Glutamatergic neuron (in vitro differentiated cells): ENCODE measurements around the gene WDR53. TPM values are rescaled to one million over a fixed set of nuclear protein-coding genes. Genes with fewer than 3 reads are reported as not detected.
"Not testable (repeated sequence)": the region's sequence is repeated elsewhere in the genome, so short reads cannot be mapped to it uniquely, and the experiment has no call there.

Source experiments
- DNase-seq: peaks from one replicate; pipeline ENCODE4 v3.0.0; 2022
- H3K27ac Mint-ChIP-seq: one replicate; pipeline ENCODE4 v1.8.0; 2020; ENCODE audit warnings: mild to moderate bottlenecking, mixed read lengths, inconsistent platforms; ENCODE audit not compliant: unreplicated experiment
- H3K27me3 Mint-ChIP-seq: one replicate; pipeline ENCODE4 v1.8.0; 2020; ENCODE audit warnings: mild to moderate bottlenecking, moderate library complexity, mixed read lengths, inconsistent platforms; ENCODE audit not compliant: unreplicated experiment
- H3K36me3 Mint-ChIP-seq: one replicate; pipeline ENCODE4 v1.8.0; 2020; ENCODE audit warnings: mild to moderate bottlenecking, mixed read lengths, inconsistent platforms; ENCODE audit not compliant: unreplicated experiment
- H3K4me1 Mint-ChIP-seq: one replicate; pipeline ENCODE4 v1.8.0; 2020; ENCODE audit warnings: mild to moderate bottlenecking, low read depth, mixed read lengths, inconsistent platforms; ENCODE audit not compliant: unreplicated experiment
- H3K4me3 Mint-ChIP-seq: one replicate; pipeline ENCODE4 v1.8.0; 2020; ENCODE audit warnings: mild to moderate bottlenecking, mixed read lengths, inconsistent platforms; ENCODE audit not compliant: unreplicated experiment
- H3K9me3 Mint-ChIP-seq: one replicate; pipeline ENCODE4 v1.8.0; 2020; ENCODE audit warnings: mild to moderate bottlenecking, moderate library complexity, mixed read lengths, inconsistent platforms; ENCODE audit not compliant: unreplicated experiment
- total RNA-seq: library from RNA; stranded (reverse); fragmentation: NEBNext Ultra II Directional; extraction: Animal tissue kit (Norgen Biotek cat#: 25700); gene quantifications from one replicate; pipeline ENCODE4 v1.2.1, GENCODE V29; 2021; ENCODE audit not compliant: unreplicated experiment
- TF ChIP-seq, protein P1 (sequence below): fragments of 200-600 bp; sonication (generic); IDR thresholded peaks from one replicate; pipeline ENCODE4 v1.5.0; 2021; ENCODE audit not compliant: partially characterized antibody, unreplicated experiment

WDR53 gene
- total RNA-seq, 1 donor from 2014 or later = 7.8 TPM

DNA sequence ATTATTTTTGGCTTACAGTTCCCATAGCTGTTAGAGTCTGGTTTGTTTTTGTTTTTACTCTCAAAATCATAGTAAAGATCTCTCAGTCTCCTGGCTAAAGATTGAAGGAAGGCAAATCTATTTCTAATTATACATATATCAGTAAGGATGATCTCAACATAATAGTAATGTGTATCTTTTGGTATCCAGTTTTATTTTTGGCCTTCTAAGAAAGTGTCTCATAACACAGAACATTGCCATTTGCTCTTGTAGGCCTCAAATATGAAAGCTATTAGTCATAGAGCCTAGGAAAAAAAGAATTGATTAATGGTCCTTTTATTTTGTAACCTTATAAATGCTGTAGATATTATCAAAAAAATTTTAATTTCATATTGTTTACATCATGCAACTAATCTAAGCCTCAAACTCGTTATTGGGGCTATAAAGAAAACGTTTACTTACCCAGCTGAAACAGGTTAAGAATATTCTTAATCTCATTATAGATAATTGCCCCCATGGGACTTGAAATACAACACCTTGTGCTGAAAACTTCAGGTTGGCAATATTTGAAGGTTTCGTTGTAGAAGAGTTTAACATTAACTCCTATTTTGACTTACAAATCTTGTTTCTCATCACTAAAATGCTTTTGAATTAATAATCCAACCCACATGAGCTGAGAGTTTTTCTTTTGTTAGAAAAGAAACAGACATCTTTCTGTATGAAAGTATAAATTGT, 16.8 kb upstream of the WDR53 start:
- H3K27ac Mint-ChIP-seq = no peak overlapping the region
- TF ChIP-seq, protein P1, sequence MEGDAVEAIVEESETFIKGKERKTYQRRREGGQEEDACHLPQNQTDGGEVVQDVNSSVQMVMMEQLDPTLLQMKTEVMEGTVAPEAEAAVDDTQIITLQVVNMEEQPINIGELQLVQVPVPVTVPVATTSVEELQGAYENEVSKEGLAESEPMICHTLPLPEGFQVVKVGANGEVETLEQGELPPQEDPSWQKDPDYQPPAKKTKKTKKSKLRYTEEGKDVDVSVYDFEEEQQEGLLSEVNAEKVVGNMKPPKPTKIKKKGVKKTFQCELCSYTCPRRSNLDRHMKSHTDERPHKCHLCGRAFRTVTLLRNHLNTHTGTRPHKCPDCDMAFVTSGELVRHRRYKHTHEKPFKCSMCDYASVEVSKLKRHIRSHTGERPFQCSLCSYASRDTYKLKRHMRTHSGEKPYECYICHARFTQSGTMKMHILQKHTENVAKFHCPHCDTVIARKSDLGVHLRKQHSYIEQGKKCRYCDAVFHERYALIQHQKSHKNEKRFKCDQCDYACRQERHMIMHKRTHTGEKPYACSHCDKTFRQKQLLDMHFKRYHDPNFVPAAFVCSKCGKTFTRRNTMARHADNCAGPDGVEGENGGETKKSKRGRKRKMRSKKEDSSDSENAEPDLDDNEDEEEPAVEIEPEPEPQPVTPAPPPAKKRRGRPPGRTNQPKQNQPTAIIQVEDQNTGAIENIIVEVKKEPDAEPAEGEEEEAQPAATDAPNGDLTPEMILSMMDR = no peak
- H3K36me3 Mint-ChIP-seq = no peaks in the 10 kb centered on the region
- H3K9me3 Mint-ChIP-seq = no peaks in the 10 kb centered on the region
- no peak overlapping the region for H3K4me3 Mint-ChIP-seq
- H3K27me3 Mint-ChIP-seq = no peaks in the 10 kb centered on the region
- no peak for DNase-seq
- no peaks in the 10 kb centered on the region for H3K4me1 Mint-ChIP-seq

DNA sequence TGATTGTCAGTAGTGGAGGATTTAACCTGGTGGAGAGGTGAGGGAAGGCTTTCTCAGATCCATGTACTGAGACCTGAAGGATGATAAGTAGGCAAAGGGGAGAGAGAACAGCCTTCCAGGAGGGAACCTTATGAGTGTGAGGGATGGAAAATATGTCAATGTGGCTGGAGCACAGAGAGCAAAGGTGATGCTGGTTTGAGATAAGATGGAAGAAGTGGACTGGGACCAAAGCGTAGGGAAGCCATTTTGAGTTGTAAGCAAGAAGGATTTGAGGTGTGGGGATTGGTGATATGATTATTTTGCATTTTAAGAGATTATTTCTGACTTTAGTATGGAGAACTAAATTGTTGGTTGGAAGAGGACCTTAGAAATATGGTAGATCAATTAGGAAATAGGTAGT, 4.0 kb upstream of the WDR53 start:
- Mint-ChIP-seq H3K4me3 (no peak overlapping the region), H3K27me3 (peaks cover 4% of the 10 kb centered on the region)
- DNase-seq = no peak

DNA sequence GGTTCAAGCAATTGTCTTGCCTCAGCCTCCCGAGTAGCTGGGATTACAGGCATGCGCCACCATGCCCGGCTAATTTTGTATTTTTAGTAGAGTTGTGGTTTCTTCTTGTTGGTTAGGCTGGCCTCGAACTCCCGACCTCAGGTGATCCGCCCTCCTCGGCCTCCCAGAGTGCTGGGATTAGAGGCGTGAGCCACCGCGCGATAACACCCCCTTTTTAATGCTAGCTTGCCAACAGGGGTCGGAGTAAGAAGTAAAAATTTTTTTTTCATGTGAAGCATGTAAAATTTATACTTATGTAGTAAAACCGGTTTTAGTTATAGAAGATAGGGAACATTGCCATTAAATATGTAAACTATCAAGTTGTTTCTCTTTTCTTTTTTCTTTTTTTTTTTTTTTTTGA, 2.0 kb upstream of the WDR53 start:
- not testable (repeated sequence) for DNase-seq, H3K36me3 Mint-ChIP-seq, H3K9me3 Mint-ChIP-seq, H3K27ac Mint-ChIP-seq, H3K27me3 Mint-ChIP-seq, H3K4me1 Mint-ChIP-seq
- H3K4me3 Mint-ChIP-seq = peak overlapping the region; percentile 96

More for the DNA sequence above, 4.0 kb upstream of the WDR53 start:
- Mint-ChIP-seq H3K4me1 (peaks cover 7% of the 10 kb centered on the region), H3K27ac (no peak overlapping the region), H3K36me3 (peaks cover 5% of the 10 kb centered on the region), H3K9me3 (peaks cover 4% of the 10 kb centered on the region)
- TF ChIP-seq, protein P1 = no peak

DNA sequence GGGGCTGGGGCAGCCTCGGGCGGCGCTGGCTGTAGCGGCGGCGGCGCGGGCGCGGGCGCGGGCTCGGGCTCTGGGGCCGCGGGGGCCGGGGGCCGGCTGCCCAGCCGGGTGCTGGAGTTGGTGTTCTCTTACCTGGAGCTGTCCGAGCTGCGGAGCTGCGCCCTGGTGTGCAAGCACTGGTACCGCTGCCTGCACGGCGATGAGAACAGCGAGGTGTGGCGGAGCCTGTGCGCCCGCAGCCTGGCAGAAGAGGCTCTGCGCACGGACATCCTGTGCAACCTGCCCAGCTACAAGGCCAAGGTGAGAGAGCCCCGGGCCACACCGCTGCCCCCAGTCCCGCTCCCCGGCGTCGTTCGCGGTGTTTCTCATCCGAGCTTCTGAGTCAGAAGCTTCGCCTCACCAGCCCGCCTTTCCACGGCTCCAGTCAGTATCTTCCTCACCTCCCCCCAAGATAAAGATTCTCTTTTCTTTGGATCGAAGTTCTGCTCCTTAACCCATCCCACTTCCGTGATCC, 706 bp upstream of the WDR53 start:
- Mint-ChIP-seq H3K27me3 (peaks cover 4% of the 10 kb centered on the region), H3K36me3 (peaks cover 5% of the 10 kb centered on the region), H3K4me1 (peaks cover 7% of the 10 kb centered on the region), H3K27ac (peak overlapping the region; percentile 79), H3K9me3 (peaks cover 4% of the 10 kb centered on the region), H3K4me3 (peak overlapping the region; percentile 96)
- TF ChIP-seq, protein P1 = no peak
- peak; percentile 55 for DNase-seq

- no peaks in the 10 kb centered on the region for H3K4me1 Mint-ChIP-seq
- TF ChIP-seq, protein P1 = no peak
These were observed 4.6 kb downstream of the WDR53 start for GRCh38 chr3:196563721-196564225.

More at GRCh38 chr3:196563721-196564225, 4.6 kb downstream of the WDR53 start:
- Mint-ChIP-seq H3K27me3 (no peaks in the 10 kb centered on the region), H3K9me3 (peaks cover 4% of the 10 kb centered on the region), H3K36me3 (no peaks in the 10 kb centered on the region), H3K27ac (no peak overlapping the region), H3K4me3 (no peak overlapping the region)
- DNase-seq = no peak
